Measurements from ENCODE around the gene LCE1F.

The LCE1F gene, protein sequence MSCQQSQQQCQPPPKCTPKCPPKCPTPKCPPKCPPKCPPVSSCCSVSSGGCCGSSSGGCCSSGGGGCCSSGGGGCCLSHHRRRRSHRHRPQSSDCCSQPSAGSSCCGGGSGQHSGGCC

DNA sequence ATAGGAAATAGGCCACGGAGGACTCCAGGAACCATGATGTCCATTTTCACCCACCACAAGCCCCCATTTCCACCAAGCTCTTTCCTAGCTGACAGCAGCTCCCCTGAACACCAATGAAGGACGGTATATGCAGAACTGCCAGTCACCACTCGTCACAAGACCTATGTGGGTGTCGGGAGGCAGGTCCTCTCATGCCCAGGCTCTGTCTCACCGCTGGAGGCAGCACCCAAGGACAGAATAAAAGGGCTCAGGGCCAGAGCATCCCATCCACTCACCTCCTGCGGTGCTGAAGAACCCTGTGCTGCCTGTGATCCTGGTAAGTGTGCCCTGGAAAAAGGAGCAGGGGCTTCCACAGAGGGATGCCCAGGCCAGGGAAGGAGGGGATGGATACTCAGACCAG is at the start of gene LCE1F:
Gene LCE1F (plus strand): TSS at position 266 of the 400 bp plus-strand sequence. CDS start 1,232 bp downstream, outside the sequence.
- no peak for DNase-seq (ENCODE audit: low spot score)

DNA sequence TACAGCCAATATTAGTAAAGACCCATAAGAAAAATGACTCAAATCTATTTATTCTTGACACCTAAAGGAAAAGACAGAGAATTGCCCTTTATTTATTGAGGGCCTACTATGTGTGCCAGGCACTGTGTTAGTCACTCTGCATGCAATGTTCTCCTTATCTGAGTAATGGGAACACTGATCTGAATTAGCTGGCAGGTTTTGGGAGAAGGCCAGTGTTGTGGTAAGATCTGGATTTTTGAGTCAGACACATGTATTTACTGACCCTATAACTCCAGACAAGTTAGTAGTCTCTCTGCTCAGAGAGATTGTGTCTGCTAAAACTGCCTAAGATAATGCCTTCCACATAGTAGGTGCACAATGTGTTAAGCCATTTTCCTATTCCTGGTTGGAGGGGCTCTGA is 49.7 kb upstream of the LCE1F start:
- no peak for DNase-seq (ENCODE audit: low spot score)

DNA sequence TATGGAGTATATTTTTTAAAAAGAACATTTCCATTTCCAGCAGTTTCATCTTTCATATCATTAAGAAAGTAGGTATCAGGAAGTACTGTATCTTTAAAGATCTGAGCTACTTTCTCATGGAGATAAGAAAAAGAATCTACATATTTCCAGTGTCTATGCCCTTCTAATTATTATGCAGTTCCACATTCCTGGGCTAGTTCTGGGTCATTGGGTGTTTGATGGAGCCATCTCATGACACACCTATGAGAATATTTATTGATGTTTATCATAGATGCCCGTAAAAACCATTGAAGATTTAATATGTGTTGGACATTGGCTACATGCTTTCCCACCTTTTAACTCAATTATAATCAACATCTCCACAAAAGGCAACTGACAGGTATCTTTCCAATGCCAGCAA is 46.0 kb upstream of the LCE1F start:
- DNase-seq (ENCODE audit: low spot score) = no peak

GRCh38 chr1:152735648-152736047 is 39.3 kb upstream of the LCE1F start:
- DNase-seq (ENCODE audit: low spot score) = no peak

DNA sequence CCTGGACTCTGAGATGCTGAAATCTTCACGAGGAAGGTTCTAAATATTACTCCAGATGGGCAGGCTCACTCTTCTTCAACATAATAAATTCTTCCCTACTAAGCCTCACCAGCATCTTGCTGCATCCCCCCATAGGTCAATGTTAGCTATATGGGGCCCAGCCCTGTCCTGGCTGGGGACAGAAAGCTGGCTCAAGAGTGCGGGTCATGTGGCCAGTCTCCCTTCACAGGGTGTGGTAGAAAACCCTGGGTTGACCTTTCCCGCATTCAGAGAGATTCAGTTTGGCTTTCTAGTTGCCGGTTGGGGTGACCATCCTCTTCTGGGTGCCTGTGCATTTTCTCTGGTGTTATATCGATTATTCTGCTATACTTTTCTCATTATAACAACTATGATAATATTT is 36.9 kb upstream of the LCE1F start:
- DNase-seq (ENCODE audit: low spot score) = no peak

- DNase-seq (ENCODE audit: low spot score) = no peak
Measured at GRCh38 chr1:152739841-152740240, 35.1 kb upstream of the LCE1F start.

DNA sequence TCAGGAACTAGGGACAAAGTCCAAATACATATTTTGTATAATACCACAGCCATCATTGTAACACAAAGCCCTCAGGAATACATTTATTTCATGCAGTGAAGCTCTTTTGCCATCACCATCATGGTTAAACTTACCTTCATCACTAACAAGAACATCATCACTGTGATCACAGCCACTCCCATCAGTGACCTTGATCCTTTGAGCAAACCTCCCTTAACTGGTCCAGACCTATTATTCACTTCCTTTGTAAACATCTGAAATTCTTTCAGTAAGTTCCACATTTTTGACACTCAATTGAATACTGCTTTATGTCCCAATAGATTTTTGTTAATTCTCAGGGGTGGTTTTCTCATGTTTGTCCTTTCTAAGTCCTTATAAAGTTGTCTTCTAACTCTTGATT is 33.3 kb upstream of the LCE1F start:
- DNase-seq (ENCODE audit: low spot score) = no peak

- DNase-seq (ENCODE audit: low spot score) = no peak
Measured at GRCh38 chr1:152743371-152744145, 31.4 kb upstream of the LCE1F start.

GRCh38 chr1:152745289-152745704 is 29.6 kb upstream of the LCE1F start:
- DNase-seq (ENCODE audit: low spot score) = no peak

DNA sequence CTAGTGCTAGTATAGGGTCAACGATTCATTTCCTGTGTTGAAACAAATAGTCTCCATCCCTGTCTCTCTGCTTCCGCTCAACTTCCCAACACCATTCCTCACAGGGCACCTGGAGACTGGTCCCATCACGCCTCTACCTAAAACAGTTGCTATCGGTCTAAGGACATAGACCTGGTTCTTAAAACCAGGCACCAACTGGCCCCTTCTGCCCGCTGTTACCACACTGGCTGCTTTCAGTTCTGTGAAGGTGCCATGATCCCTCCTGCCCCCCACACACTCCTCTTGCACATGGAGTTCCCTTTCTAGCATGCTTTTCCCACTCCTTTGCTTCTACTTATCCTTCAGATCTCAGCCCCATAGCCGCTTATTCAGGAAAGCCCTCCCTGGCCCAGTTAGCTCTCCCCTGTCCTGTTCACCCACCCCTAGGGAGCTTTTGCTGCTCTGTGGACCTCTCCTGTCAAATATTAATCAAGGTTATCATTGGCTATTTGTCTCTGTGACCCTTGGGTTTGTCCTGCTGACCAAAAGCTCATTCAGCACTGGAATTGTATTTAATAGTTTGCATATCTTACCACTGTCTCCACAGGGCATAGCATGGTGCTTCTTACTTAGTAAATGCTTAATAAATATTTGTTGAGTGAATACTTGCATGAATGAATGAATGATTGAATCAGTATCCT is 29.0 kb upstream of the LCE1F start:
- no peak for DNase-seq (ENCODE audit: low spot score)

- no peak for DNase-seq (ENCODE audit: low spot score)
Measured at GRCh38 chr1:152747831-152748230, 27.1 kb upstream of the LCE1F start.

- DNase-seq (ENCODE audit: low spot score) = no peak
Measured at GRCh38 chr1:152752225-152752624, 22.7 kb upstream of the LCE1F start.

DNA sequence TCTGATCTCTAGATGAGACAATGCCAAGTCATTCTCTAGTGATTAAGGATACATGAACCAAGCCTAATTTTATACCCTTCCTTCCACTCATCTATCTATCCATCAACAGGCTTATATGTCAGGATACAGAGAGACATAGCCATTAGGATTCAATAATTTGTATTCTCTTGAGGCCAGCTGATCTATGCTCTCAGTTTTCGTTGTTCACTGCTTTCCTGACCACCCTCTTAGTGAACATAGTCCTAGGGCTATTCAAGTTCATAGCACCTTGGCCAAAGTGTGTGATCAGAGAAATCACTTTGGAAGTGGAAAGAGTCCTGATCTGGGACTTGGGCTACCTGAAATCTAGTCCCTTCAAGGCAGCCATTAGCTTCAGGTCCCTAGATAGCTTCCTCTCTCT is 21.4 kb upstream of the LCE1F start:
- no peak for DNase-seq (ENCODE audit: low spot score)

DNA sequence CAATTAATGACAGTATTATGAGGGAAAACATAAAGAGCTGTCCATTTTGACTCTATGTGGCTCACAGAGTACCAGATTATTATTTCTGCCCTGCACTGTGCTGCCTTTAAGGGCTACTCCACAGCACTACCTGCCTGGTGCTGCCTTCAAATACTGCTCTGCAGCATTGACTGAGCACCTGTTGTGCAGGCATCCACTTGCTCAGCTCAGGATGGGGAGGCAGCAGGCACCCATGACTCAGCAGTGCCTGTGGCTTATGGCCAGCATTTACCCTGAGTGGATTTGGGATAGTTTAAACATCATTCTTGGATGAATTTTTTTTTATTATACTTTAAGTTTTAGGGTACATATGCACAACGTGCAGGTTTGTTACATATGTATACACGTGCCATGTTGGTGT is 18.1 kb upstream of the LCE1F start:
- no peak for DNase-seq (ENCODE audit: low spot score)

DNA sequence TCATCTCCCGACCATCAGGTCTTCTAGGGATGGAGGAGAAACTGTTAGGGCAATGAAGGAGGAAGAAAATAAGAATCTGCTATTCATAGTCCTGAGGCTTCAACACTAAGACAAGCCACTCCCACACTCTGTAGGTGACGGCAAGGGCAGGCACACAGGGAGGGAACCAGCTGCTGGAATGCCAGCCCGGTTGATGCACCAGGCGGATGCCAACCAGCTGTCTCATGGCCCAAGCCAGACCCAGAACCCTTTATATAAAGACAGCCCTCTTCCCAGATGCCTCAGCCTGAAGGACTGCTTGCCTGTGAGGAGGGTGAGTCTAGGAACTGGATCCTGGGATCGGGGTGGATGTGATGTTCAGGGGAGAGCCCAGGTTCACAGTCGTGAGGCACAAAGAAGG is 17.2 kb upstream of the LCE1F start, which contains the start of gene KPRP:
Gene KPRP (plus strand): TSS at position 279 of the 400 bp plus-strand sequence. CDS start 1,564 bp downstream, outside the sequence.
- no peak for DNase-seq (ENCODE audit: low spot score)

- DNase-seq (ENCODE audit: low spot score) = no peak
Measured at GRCh38 chr1:152758636-152759035, 16.3 kb upstream of the LCE1F start.

- no peak for DNase-seq (ENCODE audit: low spot score)
Measured at GRCh38 chr1:152759453-152760173, 15.3 kb upstream of the LCE1F start.

GRCh38 chr1:152760551-152761190 is 14.3 kb upstream of the LCE1F start:
- no peak for DNase-seq (ENCODE audit: low spot score)

DNA sequence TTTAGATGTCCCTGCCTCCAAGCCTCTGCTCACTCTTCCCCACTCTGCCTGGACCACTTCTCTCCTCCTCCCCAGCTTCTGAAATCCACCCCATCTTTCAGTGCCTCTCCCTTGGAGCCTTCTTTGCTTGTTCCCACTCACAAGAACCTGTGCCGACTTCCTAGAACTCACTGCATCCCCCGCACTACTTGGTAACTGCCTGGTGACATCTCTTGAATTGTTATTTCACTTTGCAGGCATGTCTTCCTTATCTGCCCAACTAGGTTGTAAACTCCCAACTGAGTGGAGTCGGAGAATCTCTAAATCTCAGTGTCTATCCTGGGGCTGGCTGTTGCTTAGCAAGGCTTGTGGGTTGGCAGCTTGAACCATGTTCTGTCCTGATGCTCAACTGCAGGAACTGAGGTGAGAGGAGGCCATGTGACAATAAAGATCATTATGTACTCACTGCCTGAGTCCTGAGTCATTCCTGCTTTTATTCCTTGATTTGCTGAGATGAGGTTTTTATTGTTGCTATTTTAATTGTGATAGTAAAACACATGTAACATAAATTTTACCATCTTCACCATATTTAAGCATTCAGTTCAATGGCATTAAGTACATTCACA is 13.2 kb upstream of the LCE1F start:
- no peak for DNase-seq (ENCODE audit: low spot score)

DNA sequence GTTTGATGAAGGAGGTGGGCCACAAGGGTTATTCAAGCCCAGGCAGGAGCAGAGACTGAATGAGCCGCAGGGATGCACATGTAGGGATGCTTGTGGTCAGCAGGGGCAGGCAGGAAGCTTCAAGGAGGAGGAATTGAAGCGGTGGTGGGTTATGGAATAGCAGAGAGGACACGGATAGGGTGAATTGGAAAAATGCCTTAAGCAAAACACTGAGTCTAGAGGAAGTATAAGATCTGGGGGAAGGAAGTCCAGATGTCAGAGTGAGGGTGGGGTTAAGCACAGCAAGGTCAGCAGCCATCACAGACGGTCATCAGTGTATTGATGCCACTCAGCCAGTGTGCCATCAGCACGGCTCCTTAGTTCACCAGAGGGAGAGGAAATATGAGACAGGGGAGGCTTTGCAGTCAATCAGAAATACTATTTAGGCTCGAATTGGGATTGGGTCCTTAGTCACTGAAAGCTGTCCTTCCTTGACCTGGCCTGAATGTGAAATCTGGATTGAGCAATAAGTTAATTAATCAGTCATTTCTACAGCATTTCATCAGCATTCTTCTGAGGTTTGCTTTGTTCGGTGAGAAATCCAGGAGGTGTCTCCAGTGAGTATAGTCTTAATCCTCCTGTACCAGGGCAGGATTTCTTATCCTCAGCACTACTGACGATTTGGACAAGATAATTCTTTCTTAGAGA is 6.0 kb upstream of the LCE1F start:
- no peak for DNase-seq (ENCODE audit: low spot score)

- DNase-seq (ENCODE audit: low spot score) = no peak
Measured at GRCh38 chr1:152770411-152770810, 4.5 kb upstream of the LCE1F start.
